GM19240 (cell line): Measurements from ENCODE around the gene HMGN4.
"Not testable (repeated sequence)": the region's sequence is repeated elsewhere in the genome, so short reads cannot be mapped to it uniquely, and the experiment has no call there.

Experiments
- DNase-seq: peaks from one replicate; pipeline ENCODE4 v3.0.0; 2011; ENCODE audit warnings: low spot score; ENCODE audit not compliant: insufficient read length

Gene HMGN4

GRCh38 chr6:26522486-26523228 is 15.5 kb upstream of the HMGN4 start:
- DNase-seq: not testable (repeated sequence)

DNA sequence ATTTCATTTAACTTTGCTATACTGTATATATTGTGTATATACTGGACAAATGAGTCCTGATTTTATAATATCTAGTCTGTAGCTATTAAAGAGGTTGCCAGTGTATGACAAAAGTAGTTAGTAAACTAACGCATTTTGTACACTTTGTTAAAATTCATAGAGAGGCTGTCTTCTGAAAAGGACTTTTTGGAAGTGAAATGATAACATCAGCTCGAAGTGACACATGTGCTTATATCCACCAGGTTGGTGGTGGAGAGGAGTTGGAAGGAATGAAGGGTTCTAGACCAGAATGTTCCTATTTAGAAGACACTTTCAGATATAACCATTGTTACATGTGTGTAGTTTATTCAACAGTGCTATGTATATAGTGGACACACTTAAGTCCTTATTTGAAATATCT is 13.9 kb upstream of the HMGN4 start:
- DNase-seq: not testable (repeated sequence)

- DNase-seq: no peak
Measured at GRCh38 chr6:26524722-26525370, 13.3 kb upstream of the HMGN4 start.

DNA sequence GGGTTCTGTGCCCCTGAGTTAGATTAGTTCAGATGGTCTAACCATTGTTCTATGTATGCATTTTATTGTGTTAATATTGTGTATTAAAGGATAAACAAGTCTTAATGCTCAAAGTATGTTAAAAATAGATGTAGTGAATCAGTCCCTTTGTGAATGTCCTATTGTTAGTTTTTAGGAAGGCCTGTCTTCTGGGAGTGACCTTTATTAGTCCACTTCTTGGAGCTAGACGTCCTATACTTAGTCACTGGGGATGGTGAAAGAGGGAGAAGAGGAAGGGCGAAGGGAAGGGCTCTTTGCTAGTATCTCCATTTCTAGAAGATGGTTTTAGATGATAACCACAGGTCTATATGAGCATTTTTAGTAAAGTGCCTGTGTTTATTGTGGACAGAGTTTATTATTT is 12.3 kb upstream of the HMGN4 start:
- no peak for DNase-seq

DNA sequence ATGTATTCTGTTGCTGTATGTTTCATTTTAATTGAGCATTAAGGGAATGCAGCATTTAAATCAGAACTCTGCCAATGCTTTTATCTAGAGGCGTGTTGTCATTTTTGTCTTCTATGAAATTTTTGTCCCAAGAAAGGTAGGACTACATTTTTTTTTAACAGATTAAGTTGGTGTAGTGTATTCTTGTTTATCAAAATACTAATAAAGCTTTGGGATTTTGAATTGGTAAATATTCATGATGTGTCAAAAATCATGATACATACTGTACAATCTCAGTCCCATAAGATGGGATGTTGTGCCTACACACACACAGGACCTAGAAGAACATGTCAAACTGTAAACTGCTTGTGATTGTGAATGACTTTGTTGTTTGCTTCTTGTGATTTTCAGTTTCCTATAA is 11.2 kb upstream of the HMGN4 start:
- no peak for DNase-seq

- DNase-seq: no peak
Measured at GRCh38 chr6:26530203-26530602, 8.0 kb upstream of the HMGN4 start.

DNA sequence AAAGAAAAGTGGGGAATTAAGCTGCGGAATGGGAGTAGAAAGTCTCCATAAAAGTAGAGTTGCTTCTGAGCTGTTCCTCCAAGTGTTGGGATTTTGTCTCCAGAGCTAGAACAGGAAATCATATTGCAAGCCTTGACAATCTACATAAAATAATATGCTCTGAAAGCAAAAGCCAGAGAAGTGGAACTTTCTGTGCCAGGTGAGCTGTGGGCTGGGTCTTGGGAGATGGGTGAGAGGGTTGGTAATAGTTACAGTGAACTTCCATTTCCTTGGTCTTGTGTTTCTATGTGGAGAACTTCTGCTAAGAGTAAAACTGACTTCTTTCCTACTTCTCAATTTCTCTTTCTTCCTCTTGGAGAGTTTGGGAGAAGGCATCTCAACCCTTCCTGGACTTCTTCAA is 6.3 kb upstream of the HMGN4 start:
- no peak for DNase-seq

DNA sequence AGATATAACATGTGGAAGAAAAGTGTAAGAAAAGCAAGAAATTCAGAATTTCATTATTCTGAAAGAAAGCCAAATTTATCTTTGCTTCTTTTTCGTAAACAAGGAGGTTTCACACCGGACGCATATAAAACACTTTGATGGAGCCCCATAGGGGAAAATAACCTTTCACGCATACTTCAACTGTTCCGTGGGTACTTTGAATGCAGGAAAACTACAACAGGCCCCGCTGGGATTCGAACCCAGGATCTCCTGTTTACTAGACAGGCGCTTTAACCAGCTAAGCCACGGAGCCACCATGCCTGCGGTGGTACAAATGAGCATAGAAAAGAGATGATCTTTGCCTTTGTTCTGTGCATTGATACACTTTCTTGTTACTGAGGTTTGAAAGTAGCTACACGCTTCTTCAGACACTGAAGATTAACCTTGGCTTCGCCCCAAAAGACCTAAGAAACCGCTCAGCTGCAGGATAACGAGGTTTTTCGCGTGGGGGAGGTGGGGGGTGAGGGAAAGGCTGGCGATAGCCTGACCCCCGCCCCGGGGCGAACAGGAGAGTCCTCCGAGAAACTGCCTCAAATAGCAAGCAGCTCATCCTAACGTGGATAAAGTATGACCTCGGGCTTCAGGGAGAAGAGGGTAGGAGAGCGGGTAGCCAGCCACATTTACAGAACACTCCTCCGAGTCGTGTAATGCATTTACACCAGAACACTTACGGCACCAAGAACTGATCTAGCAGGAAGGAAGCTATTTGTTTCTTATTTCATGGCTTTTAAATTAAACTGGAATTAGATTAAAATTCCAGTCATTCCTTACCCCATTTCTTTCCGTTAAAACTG is 5.3 kb upstream of the HMGN4 start:
- no peak for DNase-seq

DNA sequence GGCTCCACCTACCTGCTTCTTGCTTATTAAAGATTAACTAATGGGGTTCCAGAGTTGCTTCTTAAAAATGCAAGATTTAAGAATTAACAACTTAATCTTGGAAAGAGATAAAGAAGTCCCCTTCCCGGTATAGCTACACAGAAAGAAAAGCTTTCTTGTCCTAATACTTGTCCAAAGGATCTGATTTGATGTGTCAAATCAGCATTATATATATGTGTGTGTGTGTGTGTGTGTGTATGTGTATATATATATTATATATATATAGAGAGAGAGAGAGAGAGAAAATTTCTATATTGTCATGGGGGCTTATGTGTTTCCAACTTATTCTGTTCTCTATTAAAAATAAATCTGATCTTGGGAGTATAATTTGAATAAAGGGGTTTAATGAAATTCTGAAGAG is 4.6 kb upstream of the HMGN4 start:
- no peak for DNase-seq

- no peak for DNase-seq
Measured at GRCh38 chr6:26534681-26535465, 3.3 kb upstream of the HMGN4 start.

DNA sequence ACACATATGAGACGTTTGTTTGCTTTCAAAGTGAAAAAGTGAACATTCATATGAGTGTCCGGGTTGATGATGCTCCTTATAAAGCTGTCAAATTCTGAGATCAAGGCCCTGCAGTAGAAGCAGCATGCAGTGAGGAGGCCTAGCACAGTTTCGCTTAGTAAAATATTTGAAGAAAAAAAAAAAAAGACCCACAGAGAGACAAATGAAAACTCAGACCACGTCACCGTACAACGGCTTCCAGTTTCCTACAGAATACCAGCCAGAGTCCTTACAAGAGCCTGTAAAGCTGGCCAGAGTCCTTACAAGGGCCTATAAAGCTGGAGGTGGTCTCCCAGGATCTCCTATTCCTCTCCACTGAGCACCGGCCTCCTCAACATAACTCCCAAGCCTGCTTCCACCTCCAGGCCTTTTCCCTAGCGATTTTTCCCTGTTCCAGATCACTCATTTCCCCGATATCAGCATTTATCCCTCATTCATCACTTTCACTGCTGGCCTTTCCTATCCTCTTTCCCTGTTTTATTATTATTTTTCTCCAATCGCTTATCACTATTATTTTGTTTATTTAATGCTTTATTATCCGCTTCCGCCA is 1.5 kb upstream of the HMGN4 start:
- no peak for DNase-seq

DNA sequence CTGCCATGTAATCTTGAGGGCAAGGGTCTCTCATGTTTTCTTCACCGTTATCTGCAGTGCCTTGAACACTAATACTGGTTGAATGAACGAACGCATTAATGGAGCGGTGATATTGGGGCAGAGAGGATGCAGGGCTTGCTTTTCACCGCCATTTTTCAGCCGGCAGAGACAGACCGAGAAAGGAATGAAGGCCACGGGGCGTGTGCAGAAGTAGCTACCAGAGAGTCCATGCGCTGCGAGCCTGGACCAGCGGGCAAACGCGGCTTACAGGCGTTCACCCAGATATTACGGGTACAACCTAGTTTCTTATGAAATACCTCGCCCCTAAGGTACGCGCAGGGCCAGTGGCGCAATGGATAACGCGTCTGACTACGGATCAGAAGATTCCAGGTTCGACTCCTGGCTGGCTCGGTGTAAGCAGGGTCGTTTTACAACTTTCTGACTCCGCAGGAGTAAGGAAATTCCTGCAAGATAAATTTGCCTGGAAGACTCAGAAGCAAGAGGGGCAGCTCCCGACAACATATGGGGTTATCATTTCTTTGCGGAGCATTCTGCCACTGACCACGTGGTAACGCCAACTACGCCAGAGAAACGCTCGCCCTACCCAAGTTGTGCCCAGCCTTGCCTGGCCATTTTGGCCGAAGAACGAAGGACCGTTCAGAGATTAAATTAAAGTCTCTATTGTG is 863 bp upstream of the HMGN4 start:
- no peak for DNase-seq

GRCh38 chr6:26538572-26538902 is 371 bp downstream of the HMGN4 start:
- DNase-seq: no peak

- no peak for DNase-seq
Measured at GRCh38 chr6:26539071-26539615, 977 bp downstream of the HMGN4 start.

GRCh38 chr6:26541579-26541978 is 3.4 kb downstream of the HMGN4 start:
- no peak for DNase-seq

GRCh38 chr6:26543953-26544352 is 5.8 kb downstream of the HMGN4 start:
- DNase-seq: no peak

- DNase-seq: no peak
Measured at GRCh38 chr6:26544473-26544872, 6.3 kb downstream of the HMGN4 start.

DNA sequence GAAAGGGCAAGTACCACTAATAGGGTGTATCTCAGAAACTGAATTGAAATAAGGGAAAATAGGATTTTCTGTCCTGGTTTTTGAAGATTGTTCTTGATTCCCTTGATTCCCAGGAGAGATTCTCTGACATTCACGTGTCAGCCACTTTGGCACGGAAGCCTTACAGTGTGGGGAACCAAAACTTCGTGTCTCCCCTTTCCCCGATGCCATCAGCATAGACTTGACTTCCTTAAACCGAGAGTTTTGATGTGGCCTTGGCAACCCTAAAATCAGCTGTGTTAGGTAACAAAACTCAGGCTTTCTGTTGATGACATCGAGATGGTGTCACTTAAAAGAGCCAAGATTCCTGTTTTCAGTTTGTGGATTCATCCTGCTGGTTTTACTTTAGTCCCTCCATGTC is 7.5 kb downstream of the HMGN4 start:
- no peak for DNase-seq

DNA sequence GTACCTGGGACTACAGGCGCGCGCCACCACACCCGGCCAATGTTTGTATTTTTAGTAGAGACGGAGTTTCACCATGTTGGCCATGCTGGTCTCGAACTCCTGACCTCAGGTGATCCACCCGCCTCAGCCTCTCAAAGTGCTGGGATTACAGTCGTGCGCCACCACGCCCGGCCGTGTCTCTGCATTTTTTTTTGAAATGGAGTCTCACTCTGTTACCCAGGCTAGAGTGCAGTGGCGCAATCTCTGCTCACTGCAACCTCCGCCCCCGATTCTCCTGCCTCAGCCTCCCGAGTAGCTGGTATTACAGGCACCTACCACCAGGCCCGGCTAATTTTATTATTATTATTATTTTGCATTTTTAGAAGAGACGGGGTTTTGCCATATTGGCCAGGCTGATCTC is 9.2 kb downstream of the HMGN4 start:
- DNase-seq: not testable (repeated sequence)

- DNase-seq: no peak
Measured at GRCh38 chr6:26550250-26550993, 12.3 kb downstream of the HMGN4 start.
